ENCODE measurements around the gene XPOT.
"Not testable (repeated sequence)": the region's sequence is repeated elsewhere in the genome, so short reads cannot be mapped to it uniquely, and the experiment has no call there.

The XPOT gene, protein sequence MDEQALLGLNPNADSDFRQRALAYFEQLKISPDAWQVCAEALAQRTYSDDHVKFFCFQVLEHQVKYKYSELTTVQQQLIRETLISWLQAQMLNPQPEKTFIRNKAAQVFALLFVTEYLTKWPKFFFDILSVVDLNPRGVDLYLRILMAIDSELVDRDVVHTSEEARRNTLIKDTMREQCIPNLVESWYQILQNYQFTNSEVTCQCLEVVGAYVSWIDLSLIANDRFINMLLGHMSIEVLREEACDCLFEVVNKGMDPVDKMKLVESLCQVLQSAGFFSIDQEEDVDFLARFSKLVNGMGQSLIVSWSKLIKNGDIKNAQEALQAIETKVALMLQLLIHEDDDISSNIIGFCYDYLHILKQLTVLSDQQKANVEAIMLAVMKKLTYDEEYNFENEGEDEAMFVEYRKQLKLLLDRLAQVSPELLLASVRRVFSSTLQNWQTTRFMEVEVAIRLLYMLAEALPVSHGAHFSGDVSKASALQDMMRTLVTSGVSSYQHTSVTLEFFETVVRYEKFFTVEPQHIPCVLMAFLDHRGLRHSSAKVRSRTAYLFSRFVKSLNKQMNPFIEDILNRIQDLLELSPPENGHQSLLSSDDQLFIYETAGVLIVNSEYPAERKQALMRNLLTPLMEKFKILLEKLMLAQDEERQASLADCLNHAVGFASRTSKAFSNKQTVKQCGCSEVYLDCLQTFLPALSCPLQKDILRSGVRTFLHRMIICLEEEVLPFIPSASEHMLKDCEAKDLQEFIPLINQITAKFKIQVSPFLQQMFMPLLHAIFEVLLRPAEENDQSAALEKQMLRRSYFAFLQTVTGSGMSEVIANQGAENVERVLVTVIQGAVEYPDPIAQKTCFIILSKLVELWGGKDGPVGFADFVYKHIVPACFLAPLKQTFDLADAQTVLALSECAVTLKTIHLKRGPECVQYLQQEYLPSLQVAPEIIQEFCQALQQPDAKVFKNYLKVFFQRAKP

DNA sequence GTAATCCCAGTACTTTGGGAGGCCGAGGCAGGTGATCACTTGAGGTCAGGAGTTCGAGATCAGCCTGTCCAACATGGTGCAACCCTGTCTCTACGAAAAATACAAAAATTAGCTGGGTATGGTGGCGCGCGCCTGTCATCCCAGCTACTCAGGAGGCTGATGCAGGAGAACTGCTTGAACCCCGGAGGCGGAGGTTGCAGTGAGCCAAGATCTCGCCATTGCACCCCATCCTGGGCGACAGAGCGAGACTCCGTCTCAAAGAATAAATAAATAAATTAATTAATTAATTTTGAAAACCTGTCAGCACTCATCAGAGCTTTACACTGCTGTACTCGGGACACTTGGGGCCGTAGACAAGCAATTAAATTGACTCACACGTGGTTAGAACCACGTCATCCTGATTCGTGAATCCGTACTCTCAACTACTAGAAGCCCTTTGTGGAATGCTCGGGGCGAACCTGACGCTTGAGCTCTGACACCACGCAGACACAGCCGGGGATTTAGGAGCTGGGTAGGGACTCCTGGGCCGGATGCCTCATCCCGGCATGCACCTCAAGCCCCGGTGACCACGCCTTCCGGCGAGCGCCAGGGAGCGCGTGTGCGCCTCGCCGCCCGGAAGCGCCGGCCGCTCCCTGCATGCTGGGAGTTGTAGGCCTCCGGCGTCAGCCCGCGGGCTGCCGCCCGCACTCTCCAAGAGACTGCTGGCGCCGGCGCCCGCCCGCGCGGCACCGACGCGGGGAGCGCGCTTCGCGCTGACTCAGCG, at the start of gene XPOT:
XPOT (plus strand) TSS at position 686 of the 763 bp plus-strand sequence. CDS start 5,644 bp downstream, outside the sequence.
- DNase-seq = peak; percentile 97

- DNase-seq = not testable (repeated sequence)
Measured at GRCh38 chr12:64356209-64356608, 48.0 kb upstream of the XPOT start.

GRCh38 chr12:64361173-64361572, 43.0 kb upstream of the XPOT start:
- DNase-seq = not testable (repeated sequence)

GRCh38 chr12:64362721-64363305, 41.4 kb upstream of the XPOT start:
- DNase-seq = no peak

DNA sequence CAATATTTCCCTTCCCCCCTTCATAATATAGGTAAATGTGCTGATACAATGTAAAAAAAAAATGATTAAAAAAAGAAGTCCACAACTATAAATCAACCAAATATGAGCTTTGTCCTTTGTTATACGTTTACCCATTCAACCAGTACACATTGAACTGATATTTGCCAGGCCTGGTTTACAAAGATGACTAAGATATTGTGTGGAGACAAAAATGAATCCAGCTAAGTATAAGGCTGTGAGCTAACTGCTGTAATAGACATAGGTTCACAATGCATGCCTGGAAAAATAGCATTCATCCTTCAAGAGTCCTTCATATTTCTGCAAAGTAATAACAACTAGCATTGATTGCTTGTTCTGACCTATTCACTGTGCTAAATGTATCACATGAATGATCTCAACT, 20.5 kb upstream of the XPOT start:
- no peak for DNase-seq

DNA sequence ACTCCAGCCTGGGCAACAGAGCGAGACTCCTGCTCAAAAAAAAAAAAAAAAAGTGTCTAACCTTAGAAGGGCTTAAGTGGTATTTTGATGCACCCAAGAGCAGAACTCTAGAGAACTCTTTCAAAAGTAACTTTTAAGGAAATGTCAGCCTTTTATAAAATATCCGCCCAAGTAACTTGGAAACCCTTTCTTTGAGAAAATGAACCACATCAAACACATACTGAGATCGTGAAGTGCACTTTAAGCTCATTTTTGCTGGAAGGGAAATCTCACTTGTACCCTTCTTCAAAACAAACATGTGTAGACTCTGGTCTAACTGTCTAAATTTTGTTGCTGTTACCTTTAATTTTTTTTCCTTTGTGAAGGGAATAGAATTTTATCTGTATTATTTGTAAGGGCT, 19.2 kb upstream of the XPOT start:
- DNase-seq = no peak

- peak; percentile 57 for DNase-seq
Measured at GRCh38 chr12:64385468-64385867, 18.7 kb upstream of the XPOT start.

DNA sequence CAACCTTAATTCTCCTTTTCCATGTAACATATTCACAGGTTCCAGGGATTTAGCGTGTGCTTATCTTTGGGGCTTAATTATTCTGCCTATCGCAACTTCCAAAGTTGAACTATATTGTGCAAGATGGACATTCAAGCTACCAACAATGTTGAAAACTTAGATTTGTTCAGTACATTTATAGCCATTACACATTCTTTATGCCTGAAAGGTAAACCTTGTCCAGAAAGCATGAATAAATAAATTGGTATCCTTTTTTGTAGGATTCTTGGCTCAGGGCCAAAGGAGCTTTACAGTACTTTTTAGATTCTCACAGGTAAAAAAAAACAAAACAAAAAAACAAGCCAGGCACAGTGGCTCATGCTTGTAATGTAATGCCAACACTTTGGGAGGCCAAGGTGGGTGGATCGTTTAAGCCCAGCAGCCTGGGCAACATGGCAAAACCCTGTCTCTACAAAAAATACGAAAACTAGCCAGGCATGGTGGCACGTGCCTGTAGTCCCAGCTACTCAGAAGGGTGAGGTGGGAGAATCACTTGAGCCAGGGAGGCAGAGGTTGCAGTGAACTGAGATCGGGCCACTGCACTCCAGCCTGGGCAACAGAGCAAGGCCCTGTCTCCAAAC, 16.9 kb upstream of the XPOT start:
- DNase-seq = no peak

- DNase-seq = no peak
Measured at GRCh38 chr12:64389154-64389553, 15.0 kb upstream of the XPOT start.

DNA sequence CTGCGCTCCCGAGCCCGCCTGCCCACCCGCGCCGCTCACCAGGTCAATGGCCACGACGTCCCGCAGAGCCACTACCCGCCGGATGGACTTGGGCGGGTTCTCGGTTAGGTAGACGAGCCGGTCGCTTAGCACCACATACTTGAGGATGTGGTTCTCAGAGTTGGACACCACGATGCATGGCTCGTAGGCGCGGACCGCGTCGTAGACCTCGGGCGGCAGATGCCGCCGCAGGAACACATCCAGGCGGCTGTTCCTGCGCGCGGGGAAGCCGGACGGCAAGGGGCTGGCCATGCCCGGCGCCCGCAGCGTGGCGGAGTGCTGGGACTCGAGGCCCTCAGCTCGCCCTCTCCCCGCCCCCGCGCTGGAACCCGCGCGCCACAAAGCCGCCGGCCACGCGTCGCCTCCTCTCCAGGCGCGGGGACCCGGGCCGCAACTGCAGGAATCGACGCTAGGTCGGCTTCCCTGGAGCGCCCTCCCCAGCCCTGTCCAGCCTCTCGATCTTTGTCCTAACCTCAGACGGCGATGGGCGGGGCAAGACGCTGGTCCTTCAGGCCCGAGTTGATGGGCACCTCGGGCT, 13.8 kb upstream of the XPOT start, which contains the start of gene C12orf56:
C12orf56 (minus strand) TSS at position 484 of the 577 bp plus-strand sequence; CDS start at position 291, 193 bp downstream.
- no peak for DNase-seq

DNA sequence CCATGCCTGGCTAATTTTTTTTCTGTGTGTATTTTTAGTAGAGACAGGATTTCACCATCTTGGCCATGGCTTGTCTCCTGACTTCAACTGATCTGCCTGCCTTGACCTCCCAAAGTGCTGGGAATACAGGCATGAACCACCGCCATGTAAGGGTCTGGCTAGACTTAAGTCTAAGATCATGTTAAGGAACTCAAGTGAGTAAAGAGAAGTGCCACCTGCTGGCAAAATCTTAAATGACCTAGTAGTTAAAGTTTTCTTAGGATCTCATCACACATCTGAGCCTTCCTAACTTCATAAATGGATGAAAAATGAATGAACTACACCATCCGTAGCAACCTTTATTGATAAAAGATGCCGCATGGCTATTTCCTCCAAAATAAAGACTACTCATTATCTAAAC, 12.0 kb upstream of the XPOT start:
- peak; percentile 23 for DNase-seq

- no peak for DNase-seq
Measured at GRCh38 chr12:64395739-64396138, 8.5 kb upstream of the XPOT start.

- DNase-seq = peak; percentile 66
Measured at GRCh38 chr12:64400041-64400440, 4.2 kb upstream of the XPOT start.

DNA sequence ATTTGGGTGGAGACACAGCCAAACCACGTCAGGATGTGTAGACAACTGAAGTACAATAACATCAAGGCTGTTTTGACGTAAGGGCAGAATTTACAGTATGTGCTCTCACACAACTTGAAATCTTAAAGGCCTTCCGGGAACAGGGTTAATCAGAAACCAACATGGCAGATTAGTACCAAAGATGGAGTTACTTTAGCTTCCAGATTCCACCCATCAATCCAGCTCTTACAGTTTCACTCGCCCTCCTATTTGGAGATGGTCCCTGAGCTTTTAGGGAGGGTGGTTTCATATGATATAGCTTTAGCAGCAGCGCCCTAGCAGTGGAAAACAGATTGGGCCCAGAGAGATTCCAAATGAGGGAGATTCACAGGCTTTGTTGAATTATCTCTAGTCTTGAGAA, 2.0 kb upstream of the XPOT start:
- no peak for DNase-seq

GRCh38 chr12:64404470-64405256, 471 bp downstream of the XPOT start:
- DNase-seq = peak; percentile 82

GRCh38 chr12:64407342-64408223, 3.4 kb downstream of the XPOT start:
- no peak for DNase-seq

GRCh38 chr12:64411427-64411826, 7.2 kb downstream of the XPOT start:
- DNase-seq = no peak

GRCh38 chr12:64412459-64412858, 8.3 kb downstream of the XPOT start:
- no peak for DNase-seq

DNA sequence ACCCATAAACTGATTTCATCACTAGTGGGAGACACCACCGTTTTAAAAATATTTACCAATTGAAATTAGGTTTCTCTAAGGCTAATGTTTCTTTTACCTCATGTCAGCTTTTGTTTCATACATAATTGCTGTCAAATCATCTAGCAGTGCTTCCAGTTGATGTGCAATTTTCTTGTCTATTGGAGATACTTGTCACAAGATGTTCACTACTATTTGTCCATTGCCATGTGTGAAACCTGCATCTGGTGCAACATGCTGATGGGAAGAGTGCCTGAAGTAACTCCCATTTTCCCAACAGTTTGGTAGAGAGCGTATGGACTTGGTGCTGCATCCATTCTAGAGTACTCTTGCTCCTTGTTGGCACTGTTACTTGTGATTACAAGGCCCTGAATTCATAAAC, 9.7 kb downstream of the XPOT start:
- no peak for DNase-seq

GRCh38 chr12:64418209-64418608, 14.0 kb downstream of the XPOT start:
- DNase-seq = no peak

Measured in activated CD4-positive, alpha-beta T cell treated with anti-CD3 and anti-CD28 coated beads, Interleukin-2, Interleukin-6, amounts not matched to agents 100 ng/mL and 50 ng/mL, durations not matched to agents 16 hours and 8 hours (primary cell).